ENCODE data around the gene CTDP1. TPM values are rescaled to one million over a fixed set of nuclear protein-coding genes. Genes with fewer than 3 reads are reported as not detected.
A peak's percentile ranks its signal among the peaks of the same experiment; 100 is the strongest.

CTDP1 gene
- total and polyA plus RNA-seq, 9 donors = 7.4 to 10.7 (median 9.7) TPM

- no peak for DNase-seq
- Histone ChIP-seq H3K9me3 (replicated peaks; ENCODE audit: control insufficient read depth, low read depth, low read length) (no peaks in the 10 kb centered on the region), H3K4me3 (ENCODE audit: low read length) (no peak overlapping the region), H3K27ac (ENCODE audit: low read length) (no peak overlapping the region), H3K4me1 (ENCODE audit: control insufficient read depth, insufficient read depth, low read length) (peaks cover 4% of the 10 kb centered on the region), H3K36me3 (ENCODE audit: control insufficient read depth, insufficient read depth, low read length) (no peaks in the 10 kb centered on the region), H3K27me3 (ENCODE audit: control insufficient read depth, insufficient read depth, low read length) (peaks cover 40% of the 10 kb centered on the region)
- 6% methylated on average over 45 of the region's 58 CpGs for WGBS (ENCODE audit: insufficient coverage)
Measured at GRCh38 chr18:79637181-79637920, 42.3 kb upstream of the CTDP1 start.

GRCh38 chr18:79637921-79638909, 41.4 kb upstream of the CTDP1 start:
- no peaks in the 10 kb centered on the region for H3K36me3 ChIP-seq (ENCODE audit: control insufficient read depth, insufficient read depth, low read length)
- H3K27ac ChIP-seq (ENCODE audit: low read length) = no peak overlapping the region
- WGBS (ENCODE audit: insufficient coverage) = 26% methylated on average over 99 of the region's 99 CpGs
- peaks cover 40% of the 10 kb centered on the region for H3K27me3 ChIP-seq (ENCODE audit: control insufficient read depth, insufficient read depth, low read length)
- H3K4me1 ChIP-seq (ENCODE audit: control insufficient read depth, insufficient read depth, low read length) = peaks cover 4% of the 10 kb centered on the region
- H3K4me3 ChIP-seq (ENCODE audit: low read length) = no peak overlapping the region
- DNase-seq = no peak
- H3K9me3 ChIP-seq (replicated peaks; ENCODE audit: control insufficient read depth, low read depth, low read length) = no peaks in the 10 kb centered on the region

- H3K4me3 ChIP-seq (ENCODE audit: low read length) = no peak overlapping the region
- no peaks in the 10 kb centered on the region for H3K9me3 ChIP-seq (replicated peaks; ENCODE audit: control insufficient read depth, low read depth, low read length)
- WGBS (ENCODE audit: insufficient coverage) = 66% methylated on average over 2 of the region's 10 CpGs
- H3K4me1 ChIP-seq (ENCODE audit: control insufficient read depth, insufficient read depth, low read length) = peaks cover 4% of the 10 kb centered on the region
- H3K27me3 ChIP-seq (ENCODE audit: control insufficient read depth, insufficient read depth, low read length) = peaks cover 40% of the 10 kb centered on the region
- no peaks in the 10 kb centered on the region for H3K36me3 ChIP-seq (ENCODE audit: control insufficient read depth, insufficient read depth, low read length)
- peak; percentile 51 for DNase-seq
- no peak overlapping the region for H3K27ac ChIP-seq (ENCODE audit: low read length)
Measured at GRCh38 chr18:79639072-79639829, 40.4 kb upstream of the CTDP1 start.

- no peaks in the 10 kb centered on the region for H3K36me3 ChIP-seq (ENCODE audit: control insufficient read depth, insufficient read depth, low read length)
- H3K4me1 ChIP-seq (ENCODE audit: control insufficient read depth, insufficient read depth, low read length) = peaks cover 4% of the 10 kb centered on the region
- H3K9me3 ChIP-seq (replicated peaks; ENCODE audit: control insufficient read depth, low read depth, low read length) = no peaks in the 10 kb centered on the region
- no peak for DNase-seq
- H3K27me3 ChIP-seq (ENCODE audit: control insufficient read depth, insufficient read depth, low read length) = peaks cover 40% of the 10 kb centered on the region
- no peak overlapping the region for H3K27ac ChIP-seq (ENCODE audit: low read length)
- 82% methylated on average over 20 of the region's 21 CpGs for WGBS (ENCODE audit: insufficient coverage)
- H3K4me3 ChIP-seq (ENCODE audit: low read length) = no peak overlapping the region
Measured at GRCh38 chr18:79640064-79640672, 39.4 kb upstream of the CTDP1 start.

GRCh38 chr18:79640875-79641274, 38.7 kb upstream of the CTDP1 start:
- Histone ChIP-seq H3K27me3 (ENCODE audit: control insufficient read depth, insufficient read depth, low read length) (peaks cover 40% of the 10 kb centered on the region), H3K9me3 (replicated peaks; ENCODE audit: control insufficient read depth, low read depth, low read length) (no peaks in the 10 kb centered on the region), H3K4me1 (ENCODE audit: control insufficient read depth, insufficient read depth, low read length) (peaks cover 4% of the 10 kb centered on the region), H3K4me3 (ENCODE audit: low read length) (no peak overlapping the region), H3K36me3 (ENCODE audit: control insufficient read depth, insufficient read depth, low read length) (no peaks in the 10 kb centered on the region), H3K27ac (ENCODE audit: low read length) (no peak overlapping the region)
- DNase-seq = no peak
- 70% methylated on average over 3 of the region's 10 CpGs for WGBS (ENCODE audit: insufficient coverage)

- H3K4me1 ChIP-seq (ENCODE audit: control insufficient read depth, insufficient read depth, low read length) = peaks cover 4% of the 10 kb centered on the region
- 82% methylated on average over 23 of the region's 33 CpGs for WGBS (ENCODE audit: insufficient coverage)
- H3K27me3 ChIP-seq (ENCODE audit: control insufficient read depth, insufficient read depth, low read length) = peaks cover 40% of the 10 kb centered on the region
- no peak overlapping the region for H3K27ac ChIP-seq (ENCODE audit: low read length)
- no peaks in the 10 kb centered on the region for H3K9me3 ChIP-seq (replicated peaks; ENCODE audit: control insufficient read depth, low read depth, low read length)
- DNase-seq = no peak
- H3K36me3 ChIP-seq (ENCODE audit: control insufficient read depth, insufficient read depth, low read length) = no peaks in the 10 kb centered on the region
- H3K4me3 ChIP-seq (ENCODE audit: low read length) = no peak overlapping the region
Measured at GRCh38 chr18:79641722-79642497, 37.7 kb upstream of the CTDP1 start.

- DNase-seq = no peak
- WGBS (ENCODE audit: insufficient coverage) = 90% methylated on average over 2 of the region's 6 CpGs
- H3K4me1 ChIP-seq (ENCODE audit: control insufficient read depth, insufficient read depth, low read length) = peaks cover 4% of the 10 kb centered on the region
- peaks cover 33% of the 10 kb centered on the region for H3K27me3 ChIP-seq (ENCODE audit: control insufficient read depth, insufficient read depth, low read length)
- H3K27ac ChIP-seq (ENCODE audit: low read length) = no peak overlapping the region
- H3K9me3 ChIP-seq (replicated peaks; ENCODE audit: control insufficient read depth, low read depth, low read length) = no peaks in the 10 kb centered on the region
- H3K4me3 ChIP-seq (ENCODE audit: low read length) = no peak overlapping the region
- H3K36me3 ChIP-seq (ENCODE audit: control insufficient read depth, insufficient read depth, low read length) = no peaks in the 10 kb centered on the region
Measured at GRCh38 chr18:79642626-79643025, 37.0 kb upstream of the CTDP1 start.

GRCh38 chr18:79643054-79643984, 36.3 kb upstream of the CTDP1 start:
- 74% methylated on average over 22 of the region's 27 CpGs for WGBS (ENCODE audit: insufficient coverage)
- peaks cover 4% of the 10 kb centered on the region for H3K4me1 ChIP-seq (ENCODE audit: control insufficient read depth, insufficient read depth, low read length)
- DNase-seq = no peak
- H3K36me3 ChIP-seq (ENCODE audit: control insufficient read depth, insufficient read depth, low read length) = no peaks in the 10 kb centered on the region
- peaks cover 26% of the 10 kb centered on the region for H3K27me3 ChIP-seq (ENCODE audit: control insufficient read depth, insufficient read depth, low read length)
- H3K27ac ChIP-seq (ENCODE audit: low read length) = no peak overlapping the region
- H3K9me3 ChIP-seq (replicated peaks; ENCODE audit: control insufficient read depth, low read depth, low read length) = no peaks in the 10 kb centered on the region
- H3K4me3 ChIP-seq (ENCODE audit: low read length) = no peak overlapping the region
